NCI-H2107 (cell line): ENCODE results near the gene MVB12B.
"Not testable (repeated sequence)": the region's sequence is repeated elsewhere in the genome, so short reads cannot be mapped to it uniquely, and the experiment has no call there.

Experiments
- DNase-seq: peaks from one replicate; lab custom pipeline; 2025; lab: John Stamatoyannopoulos, UW

The MVB12B gene

DNA sequence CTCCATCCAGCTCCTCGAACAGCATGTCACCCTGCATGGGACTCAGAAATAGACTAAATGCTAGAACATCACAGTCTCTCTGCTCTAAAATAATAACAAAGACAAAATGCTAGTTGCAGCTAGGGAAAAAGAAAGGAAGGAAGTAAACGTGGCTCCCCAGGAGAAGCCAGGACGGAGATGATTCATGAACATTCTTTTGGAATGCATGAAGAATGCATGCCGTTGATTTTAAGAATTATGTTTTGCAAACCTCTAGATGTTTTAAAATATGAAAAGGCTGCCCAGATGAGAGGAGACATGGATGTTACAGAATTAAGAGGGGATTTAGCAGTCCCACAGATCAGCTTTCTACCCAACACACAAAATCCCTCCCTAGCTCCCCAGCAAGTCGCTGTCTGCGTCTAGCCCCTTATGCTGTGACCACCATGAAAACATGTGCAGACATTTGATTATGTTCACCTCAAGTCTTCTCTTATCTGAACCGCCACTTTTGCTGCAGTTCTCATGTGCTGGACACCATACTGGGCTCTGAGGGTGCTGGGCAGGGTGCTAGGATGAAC, 147.7 kb downstream of the MVB12B start:
- no peak for DNase-seq

DNA sequence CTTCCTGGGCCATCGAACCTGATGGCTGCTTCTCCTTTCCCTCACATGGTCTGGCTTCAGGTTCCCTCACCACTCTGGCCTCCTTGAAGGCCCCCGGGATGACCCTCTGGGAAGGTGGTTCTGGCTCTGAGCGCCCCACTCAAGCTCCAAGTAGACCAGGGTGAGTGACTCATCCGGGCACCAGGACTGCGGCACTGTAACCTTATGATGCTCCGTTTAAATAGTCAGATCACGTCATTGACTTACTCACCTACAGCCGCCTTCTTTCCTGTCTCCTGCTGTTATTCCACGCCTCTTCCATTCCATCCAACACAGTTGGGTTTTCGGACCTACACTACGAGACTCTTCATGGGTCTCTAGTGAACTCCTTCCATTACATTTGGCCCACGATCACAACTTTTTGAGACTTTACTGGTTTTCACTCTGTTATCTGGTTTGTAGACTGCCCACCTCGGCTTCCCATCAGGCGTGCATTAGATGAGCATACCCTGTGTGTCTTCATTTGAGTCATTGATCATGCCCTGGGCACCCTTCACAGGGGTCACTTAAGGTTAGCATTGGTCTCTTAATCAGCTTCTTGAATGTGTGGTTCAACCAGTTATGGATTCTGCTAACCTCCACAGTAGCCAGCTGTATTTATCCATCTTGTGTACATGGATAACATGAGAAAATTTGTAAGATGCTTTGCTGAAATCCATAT, 148.3 kb downstream of the MVB12B start:
- DNase-seq: no peak

DNA sequence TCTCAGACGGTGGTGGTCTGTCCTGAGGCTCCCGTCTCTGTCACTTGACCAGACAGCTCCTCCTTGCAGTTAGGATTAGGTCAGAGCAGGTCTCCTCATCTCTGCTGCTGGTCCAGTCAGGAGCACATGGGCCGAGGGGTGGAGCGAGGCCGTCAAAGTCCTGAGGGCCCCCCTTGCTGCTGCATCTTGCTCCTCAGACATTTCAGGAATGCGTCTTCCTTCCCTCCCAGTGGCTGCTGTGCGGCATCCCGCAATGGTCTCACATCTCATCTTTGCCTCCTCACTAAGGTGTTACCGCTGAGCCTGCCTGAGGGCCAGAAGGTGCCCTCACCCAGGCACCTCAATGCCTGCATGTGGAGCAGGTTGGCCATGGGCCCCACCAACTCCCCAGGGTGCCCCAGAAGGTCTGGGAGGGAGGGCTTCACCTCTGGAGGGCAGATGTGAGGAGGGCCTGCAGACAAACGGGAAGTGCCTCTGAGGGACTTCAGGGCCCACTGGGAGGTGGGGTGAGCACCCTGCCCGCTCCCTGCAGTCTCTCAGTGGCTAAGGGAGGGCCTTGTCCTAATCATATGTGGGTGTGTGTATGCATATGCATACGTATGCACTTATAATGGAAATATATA, 149.4 kb downstream of the MVB12B start:
- DNase-seq: no peak

DNA sequence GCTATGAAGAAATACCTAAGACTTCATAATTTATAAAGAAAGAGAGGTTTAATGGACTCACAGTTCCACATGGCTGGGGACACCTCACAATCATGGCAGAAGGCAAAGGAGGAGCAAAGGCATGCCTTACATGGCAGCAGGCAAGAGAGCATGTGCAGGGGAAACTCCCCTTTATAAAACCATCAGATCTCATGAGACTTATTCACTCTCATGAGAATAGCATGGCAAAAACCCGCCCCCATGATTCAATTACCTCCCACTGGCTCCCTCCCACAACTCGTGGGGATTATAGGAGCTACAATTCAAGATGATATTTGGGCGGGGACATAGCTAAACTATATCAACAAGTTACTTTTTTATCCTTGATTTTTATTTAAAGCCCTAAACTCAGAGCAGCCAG, 150.8 kb downstream of the MVB12B start:
- not testable (repeated sequence) for DNase-seq

DNA sequence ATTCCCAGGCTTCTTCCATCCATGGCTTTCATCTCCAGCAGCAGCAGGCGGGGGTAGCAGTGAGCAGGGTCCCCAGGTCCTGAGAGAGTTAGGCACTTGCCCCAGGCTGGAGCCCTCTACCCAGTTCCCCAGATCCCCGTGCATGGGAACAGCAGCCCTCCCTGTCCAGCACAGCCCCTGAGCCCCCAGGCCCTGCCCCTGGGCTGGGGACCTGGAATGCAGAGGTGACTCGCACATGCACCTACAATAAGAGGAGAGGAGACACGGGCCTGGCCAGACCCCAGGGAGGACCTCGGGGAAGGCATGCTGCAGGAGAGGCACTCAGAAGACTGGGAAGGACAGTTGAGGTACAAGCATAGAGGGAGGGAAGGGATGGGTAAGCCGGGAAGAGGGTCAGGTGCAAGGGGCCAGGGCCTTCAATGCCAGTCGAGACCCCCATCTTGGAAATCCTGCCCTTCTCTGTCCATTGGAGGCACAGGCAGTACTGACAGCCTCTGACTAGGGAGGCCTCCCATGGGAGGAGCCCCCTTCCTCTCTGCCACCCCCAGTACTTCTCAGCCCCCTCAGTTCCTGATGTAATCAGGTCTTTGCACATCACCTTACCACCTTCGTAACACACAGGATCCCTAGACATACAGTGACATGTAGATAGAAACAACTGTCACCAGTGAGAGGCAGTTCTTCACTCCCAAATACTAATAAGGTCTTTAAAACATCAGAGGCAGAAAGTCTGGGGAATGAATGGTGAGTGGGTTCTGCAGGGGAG, 151.8 kb downstream of the MVB12B start:
- DNase-seq: no peak

DNA sequence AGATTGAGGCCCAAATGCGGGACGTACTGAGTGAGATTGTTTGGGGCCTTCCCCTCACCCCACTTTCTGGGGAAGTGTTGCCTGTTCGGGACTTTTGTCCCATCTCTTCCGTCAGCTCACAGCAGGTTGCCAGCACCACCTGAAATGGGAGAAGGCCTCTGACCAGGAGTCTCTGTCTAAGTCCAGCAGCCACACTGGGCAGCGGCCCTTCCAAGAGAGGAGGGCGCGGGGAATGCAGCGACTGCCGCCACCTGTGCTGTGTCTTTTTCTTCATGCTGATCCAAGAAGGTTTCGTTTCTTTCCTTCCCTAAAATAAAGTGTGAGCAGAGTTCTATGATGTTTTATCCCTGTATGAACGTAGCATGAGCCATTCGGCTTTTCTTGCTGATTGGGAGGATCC, 152.9 kb downstream of the MVB12B start:
- no peak for DNase-seq

DNA sequence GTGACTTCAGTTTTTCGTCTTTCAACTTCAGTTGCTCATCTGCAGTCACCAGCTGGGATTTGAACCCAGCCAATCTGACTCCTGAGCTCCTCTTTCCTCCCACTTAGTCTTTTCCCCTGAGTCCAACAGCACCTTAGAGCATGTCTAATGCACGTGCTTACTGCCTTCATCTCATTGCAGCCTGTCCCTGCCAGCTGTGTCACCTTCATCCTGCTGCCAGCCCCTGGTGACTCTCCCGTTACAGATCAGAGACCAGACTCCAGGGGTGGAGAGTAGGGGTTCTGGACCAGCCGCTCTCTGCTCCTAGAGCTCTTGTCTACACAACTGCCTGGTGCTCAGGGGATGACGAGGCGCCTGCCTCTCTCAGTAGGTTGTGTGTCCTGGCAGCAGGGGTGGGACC, 154.2 kb downstream of the MVB12B start:
- DNase-seq: no peak

DNA sequence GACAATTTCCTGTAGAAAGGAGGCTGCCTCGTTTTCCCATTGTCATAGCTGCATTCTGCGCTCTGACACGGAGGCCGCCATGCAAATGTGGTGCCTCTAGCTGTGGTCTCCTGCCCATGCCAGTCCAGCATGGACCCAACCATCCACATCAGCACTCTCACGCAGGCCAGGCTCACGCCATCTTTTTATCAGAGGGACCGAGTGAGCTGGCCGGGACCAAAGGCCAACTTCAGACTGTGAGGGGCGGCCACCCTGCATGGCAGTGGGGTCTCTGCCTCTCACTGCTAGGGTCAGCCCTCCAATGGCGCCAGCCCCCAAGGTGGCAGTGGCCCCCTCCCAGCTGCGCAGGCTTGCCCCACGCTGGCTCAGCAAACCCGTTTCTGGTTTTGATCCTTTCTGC, 155.2 kb downstream of the MVB12B start:
- no peak for DNase-seq

DNA sequence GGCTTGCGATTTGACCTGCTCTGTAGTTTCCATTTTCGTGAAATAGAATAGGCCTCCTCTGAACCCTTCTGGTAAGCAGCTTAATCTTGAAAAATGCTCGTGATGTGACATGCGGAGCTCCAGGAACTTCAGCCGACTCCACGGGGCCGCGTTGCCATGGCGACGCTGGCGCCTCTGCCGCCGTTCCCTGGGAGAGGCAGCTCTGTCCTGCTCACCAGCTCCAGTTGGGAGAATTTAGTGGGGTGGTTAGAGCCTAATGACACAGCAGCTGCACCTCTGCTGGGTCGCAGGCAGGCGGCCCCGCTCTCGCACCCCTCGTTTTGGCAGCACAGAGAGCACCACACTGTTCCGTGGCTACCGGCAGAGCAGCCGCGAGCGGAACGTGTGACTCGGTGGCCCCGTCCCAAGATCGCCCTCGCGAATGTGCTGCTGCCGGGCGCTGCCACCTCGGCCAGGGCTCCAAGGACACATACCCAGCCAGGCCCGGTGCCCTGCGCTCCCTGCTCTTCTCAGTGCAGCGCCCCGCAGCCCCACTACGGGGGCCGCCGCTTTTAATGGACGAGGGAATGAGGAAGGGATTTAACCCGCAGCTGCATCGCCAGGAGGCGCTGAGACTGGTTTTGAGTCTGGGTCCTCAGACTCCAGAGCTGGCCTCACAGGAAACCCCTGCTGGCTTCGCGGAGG, 155.9 kb downstream of the MVB12B start:
- DNase-seq: no peak

DNA sequence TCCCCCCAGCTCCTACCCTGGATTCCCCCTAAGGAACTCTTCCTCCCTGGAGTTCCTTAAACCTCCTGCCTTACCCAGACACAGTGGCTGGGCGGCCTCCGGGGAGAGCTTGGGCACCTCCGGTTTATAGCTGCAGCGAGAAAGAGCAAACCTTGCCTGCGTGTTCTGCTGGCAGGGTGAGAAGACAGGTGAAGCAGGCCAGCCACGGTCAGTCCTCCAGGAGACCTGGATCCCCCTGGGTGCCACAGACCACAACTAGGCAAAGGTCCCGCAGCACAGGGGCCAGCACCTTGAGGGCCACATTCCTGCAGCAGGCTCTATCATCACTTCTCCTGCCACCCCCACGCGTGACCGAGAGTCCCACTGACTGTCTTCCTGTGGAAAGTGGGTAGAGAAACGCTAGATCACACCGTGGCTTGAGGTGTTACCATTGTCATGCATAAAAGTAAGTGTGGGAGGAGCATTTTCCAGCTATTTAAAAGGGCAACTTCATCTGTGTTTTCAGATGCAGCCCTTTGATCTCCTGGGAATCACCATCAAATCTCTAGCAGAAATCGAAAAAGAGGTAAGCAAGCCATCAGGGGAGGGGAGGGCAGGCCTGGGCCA, 156.9 kb downstream of the MVB12B start:
- no peak for DNase-seq

DNA sequence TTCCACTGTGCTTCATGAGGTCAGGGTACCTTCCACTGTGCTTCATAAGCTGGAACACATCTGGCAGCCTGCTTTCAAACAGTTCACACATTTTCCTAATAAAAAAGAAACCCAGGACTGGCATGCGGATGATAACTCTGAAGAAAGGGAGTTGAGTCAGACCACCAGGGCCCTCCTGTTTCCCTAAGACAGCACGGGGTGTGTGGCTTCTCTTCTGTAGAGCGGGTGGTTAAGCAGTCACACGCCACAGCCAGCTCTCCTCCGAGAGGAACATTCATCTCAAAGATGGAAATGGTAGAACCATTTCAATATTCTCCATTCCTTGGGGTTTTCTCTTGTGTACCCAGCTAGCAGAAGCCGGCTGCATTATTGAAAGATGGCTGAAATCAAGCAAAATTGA, 159.0 kb downstream of the MVB12B start:
- DNase-seq: no peak

DNA sequence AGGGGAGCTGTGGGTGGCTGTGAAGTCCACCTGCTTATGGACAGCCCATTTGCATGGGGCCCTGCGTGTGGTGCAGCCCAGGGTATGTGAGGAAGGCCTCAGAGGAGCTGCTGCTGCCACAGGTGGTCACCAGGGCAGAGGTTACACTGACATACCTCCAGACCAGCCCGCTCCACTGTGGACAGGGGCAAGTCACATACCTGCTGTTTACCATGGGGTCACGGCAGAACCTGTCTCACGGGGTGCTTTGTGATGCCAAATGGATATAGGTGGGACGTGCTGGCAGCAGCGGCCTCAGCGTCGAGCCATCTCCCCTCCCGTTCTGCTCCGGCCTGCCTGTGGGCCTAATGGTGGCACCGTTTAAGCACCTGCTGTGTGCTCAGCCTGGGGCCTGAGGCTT, 159.6 kb downstream of the MVB12B start:
- no peak for DNase-seq

DNA sequence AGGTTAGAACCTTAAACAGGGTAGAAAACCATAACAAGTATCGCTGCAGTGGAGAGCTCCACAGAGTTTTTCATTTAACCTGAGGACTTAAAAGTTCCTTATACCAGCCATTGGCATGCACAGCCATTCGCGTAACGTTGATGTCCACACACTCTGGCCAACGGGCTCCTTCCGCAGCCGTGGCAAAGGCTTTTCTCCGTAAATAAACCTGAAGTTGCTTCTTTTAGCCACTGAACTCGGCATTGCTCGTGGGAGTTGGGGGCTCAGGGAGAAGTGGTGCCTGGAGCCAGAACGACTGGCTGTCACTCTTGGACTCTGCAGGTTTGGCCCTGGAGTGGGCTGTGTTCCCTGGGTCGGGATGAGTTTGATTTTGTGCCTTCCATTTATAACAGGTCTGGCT, 161.2 kb downstream of the MVB12B start:
- DNase-seq: no peak

DNA sequence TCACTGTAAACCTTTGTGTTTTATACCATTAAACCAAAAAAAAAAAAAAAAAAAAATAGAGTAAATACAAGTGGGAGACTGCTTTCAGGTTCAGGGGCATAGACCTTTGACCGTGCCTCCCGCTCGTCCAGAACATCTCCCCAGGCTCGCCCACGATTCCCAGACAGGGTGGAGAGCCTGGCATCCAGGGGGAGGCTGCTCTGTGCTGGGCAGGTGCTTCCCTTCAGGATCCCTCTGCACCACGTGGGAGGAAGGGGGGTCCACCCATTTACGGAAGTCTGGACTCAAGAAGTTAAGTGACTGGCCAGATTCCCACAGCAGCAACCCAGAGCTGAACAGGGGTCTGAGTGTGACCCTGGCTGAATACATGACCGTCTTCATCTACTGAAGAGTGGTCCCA, 161.7 kb downstream of the MVB12B start:
- no peak for DNase-seq

DNA sequence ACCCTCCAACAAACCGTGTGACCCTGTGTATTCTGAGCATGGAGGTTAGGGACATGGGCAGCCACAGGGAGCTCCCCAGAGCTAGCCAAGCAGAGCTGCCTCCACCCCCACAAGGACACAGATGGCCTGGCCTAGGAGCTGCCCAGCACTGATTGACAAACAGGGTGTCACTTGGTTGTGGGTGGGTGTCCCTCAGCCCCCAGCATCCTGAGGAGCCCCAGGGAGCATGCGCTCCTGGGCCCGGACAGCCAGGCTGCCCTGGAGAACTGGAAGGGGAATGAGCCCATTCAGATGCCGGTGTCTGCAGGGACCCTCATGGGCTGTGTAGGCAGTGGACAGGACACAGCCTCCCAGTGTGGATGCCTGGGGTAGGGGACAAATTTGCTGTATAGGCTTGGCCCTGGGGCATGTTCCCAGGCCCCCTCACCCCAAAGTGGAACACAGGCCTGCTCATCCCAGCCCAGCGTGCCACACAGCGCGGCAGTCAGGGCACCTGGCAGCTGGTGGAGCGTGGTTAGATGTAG, 162.3 kb downstream of the MVB12B start:
- DNase-seq: no peak

DNA sequence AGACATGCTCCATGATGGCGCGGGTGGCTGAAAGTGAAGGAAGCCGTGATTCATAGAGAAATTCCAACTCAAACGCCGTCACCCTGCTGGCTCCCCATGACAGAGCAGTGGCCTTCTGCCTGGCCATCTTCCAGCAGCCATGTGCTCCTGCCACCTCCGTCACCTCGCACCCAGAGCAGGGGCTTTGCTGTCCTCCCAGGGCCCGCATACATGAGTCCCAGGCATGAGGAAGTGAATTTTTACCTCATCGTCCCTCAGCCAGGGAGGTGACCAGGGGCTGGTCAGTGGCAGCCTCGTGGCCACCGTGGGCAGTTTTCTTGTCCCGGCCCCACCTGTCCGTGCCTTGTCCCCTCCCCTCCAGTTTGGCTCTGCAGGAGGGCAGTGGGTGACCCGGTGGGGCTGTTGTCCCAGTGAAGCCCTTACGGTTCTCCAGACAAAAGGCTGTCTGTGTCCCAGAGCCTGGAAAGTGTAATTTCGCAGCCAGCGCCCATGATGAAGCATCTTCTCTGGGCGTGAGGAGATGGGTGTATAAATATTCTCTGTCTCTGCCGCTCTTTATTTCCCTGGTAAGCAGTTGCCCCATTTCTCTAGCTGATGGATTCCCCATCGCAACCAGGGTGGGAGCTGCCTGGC, 163.1 kb downstream of the MVB12B start:
- no peak for DNase-seq

DNA sequence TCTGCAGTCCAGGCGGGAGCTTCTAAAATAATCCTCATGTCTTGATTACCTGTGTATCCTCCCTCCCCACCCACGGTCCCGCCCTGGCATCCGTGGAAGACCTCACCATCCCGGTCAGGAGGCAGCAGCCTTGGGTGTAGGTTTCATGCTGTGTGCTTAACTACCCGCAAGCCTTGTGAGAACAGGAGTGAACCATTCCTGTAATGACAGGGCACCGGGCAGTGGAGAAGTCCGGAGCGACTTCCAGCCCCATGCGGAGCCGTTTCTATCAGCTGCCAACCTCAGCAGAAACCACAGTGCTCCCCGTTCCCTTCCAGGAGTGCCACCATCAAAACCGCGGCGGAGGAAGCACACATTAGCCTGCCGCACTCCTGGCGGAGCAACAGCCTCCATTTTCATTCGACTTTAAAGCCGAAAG, 163.6 kb downstream of the MVB12B start:
- peak; percentile 31 for DNase-seq

DNA sequence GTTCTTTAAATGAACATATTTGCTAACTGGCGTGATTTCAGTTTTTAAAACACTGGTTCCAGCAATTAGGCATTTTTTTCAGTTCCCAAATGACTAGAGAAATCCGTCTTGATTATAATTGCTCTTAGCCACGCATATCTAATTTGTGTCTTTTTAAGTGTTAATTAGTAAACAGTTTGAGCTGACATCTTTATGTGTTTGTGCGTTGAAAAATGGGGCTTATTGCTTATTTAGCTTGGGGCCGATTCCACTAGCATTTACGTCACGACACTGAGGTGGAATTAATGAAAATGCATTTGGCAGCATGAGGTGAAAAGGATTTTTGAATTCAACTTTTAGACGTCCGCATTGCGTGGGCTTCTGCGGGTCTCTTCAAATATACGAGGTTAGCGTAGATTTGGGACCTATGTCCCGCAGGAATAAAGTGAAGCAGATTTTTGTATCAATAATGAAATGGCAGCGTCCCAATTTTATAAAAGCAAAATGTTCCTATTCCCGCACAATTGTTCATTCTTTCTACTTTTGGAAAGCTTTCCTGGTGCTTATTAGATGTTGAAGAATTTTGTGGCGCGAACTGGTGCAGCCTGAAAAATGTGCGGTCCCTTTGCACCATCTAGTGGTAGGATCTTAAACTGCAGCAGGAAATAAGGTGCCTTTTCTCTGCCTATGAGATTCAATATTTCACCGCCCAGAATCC, 164.4 kb downstream of the MVB12B start:
- DNase-seq: peak; percentile 75

DNA sequence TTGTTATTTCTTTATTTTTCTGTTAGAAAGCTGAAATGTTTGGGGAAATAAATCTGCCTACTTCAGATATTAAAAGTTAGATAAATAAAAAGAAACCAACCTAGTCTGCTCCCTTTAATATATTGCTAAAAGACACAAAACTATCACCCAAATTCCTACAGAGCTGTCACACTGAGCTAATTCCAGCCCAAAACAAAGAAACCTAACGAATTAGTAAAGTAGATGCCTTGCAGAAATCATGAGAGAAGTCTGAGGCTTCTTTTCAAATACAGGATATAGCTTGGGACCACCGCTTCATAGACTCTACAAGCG, 164.9 kb downstream of the MVB12B start:
- DNase-seq: no peak

DNA sequence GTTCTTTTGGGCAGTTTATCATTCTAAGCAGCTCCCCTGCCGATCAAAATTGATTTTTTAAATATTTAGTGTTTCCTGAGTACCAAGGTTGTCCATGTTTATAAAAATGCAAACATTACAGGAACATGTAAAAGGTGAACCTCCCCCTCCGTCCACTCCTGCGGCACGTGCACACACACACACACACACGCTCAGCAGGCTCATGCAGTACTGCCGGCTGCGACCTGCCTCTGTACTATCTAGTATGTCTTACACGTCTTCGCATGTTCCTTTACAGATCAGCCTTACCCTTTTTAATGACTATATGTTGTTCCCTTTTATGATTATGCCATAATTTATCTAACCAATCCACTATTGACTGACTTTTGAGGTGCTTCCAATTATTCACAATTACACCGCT, 165.3 kb downstream of the MVB12B start:
- no peak for DNase-seq

DNA sequence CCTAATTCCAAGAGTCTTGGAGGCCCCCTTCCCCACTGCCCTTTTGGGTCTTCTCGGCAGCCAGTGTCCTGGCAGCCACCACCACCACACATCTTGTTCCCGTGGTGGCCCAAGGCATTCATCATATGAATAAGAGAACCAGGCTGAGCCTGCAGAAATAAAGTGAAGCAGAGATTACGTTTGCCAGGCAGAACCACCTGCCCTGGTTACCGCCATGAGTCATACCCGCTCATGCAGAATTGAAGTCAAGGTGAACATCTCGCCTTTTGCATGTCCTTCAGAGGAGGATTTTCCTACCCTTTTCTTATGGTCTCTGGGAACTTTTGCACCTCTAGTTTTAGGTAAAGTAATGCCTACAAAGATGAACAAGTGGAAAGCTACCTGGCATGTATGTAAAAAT, 167.6 kb downstream of the MVB12B start:
- no peak for DNase-seq
